NCI-H2196 treated with DMSO at 0.1 percent for 48 hours (cell line): ENCODE data around the gene RRP8.

Source experiments
- DNase-seq: peaks from one replicate; lab custom pipeline; 2025; ENCODE audit not compliant: unreplicated experiment; lab: John Stamatoyannopoulos, UW

Gene RRP8

GRCh38 chr11:6546735-6547134 is 56.7 kb downstream of the RRP8 start:
- DNase-seq, result no peak

- no peak for DNase-seq
These were observed 57.4 kb downstream of the RRP8 start for GRCh38 chr11:6545917-6546605.
